SK-N-SH (cell line): ENCODE results near the gene HSD3B7. TPM values are rescaled to one million over a fixed set of nuclear protein-coding genes. Genes with fewer than 3 reads are reported as not detected.

Experiments used
- CTCF ChIA-PET: fragments of 300-600, 350-600 bp; formaldehyde crosslinking; extraction: SDS; loops from one replicate; lab custom pipeline; 2021; lab: Yijun Ruan, JAX
- POLR2A ChIA-PET: fragments of 350-600 bp; sonication (Branson Sonifier 250); formaldehyde crosslinking; extraction: SDS; loops from one replicate; lab custom pipeline; 2020; ENCODE audit warnings: antibody characterized with exemption, inconsistent platforms; lab: Yijun Ruan, JAX
- DNase-seq: peaks from one replicate; pipeline ENCODE4 v3.0.0; 2012
- H2AFZ ChIP-seq: fragments of 200-600 bp; sonication (generic); 2 replicates; pipeline ENCODE4 v1.8.1; 2016; ENCODE audit warnings: antibody characterized with exemption, mild to moderate bottlenecking, low read depth
- H3F3A ChIP-seq: fragments of 200-600 bp; sonication (generic); replicated peaks from 2 replicates; pipeline ENCODE3; 2016; ENCODE audit warnings: antibody characterized with exemption, mild to moderate bottlenecking; ENCODE audit not compliant: insufficient read depth
- H3K27ac ChIP-seq, 2 experiments: fragments of 200-500 bp in 1 of 2; fragments of 200-600 bp in 1 of 2; sonication (Bioruptor generic) in 1 of 2; sonication (generic), shearing (Covaris generic) in 1 of 2; 2 replicates each; pipeline versions ENCODE4 v1.5.1 to v1.6.1; 2014 to 2016; ENCODE audit warnings: low read depth in 2 of 2, inconsistent platforms in 1 of 2, low read length in 1 of 2, mild to moderate bottlenecking in 1 of 2, mixed read lengths in 1 of 2
- H3K27me3 ChIP-seq: fragments of 200-600 bp; sonication (generic), shearing (Covaris generic); 2 replicates; pipeline ENCODE4 v1.6.1; 2016; ENCODE audit warnings: mixed run types; ENCODE audit not compliant: insufficient read depth
- H3K36me3 ChIP-seq, 2 experiments: fragments of 200-500 bp in 1 of 2; fragments of 200-600 bp in 1 of 2; sonication (Bioruptor generic) in 1 of 2; sonication (generic) in 1 of 2; replicated peaks in 1 of 2; 2 replicates each; pipeline versions ENCODE3 to v1.5.1; 2014 to 2016; ENCODE audit warnings: low read length in 1 of 2, mild to moderate bottlenecking in 1 of 2; ENCODE audit not compliant: insufficient read depth in 2 of 2, control insufficient read depth in 1 of 2
- H3K4me1 ChIP-seq, 2 experiments: fragments of 200-500 bp in 1 of 2; fragments of 200-600 bp in 1 of 2; sonication (Bioruptor generic) in 1 of 2; sonication (generic), shearing (Covaris generic) in 1 of 2; 2 replicates each; pipeline versions ENCODE4 v1.5.1 to v1.6.1; 2014 to 2016; ENCODE audit warnings: low read depth in 1 of 2, low read length in 1 of 2, mixed run types in 1 of 2; ENCODE audit not compliant: insufficient read depth in 2 of 2, control insufficient read depth in 1 of 2
- H3K4me2 ChIP-seq: fragments of 200-600 bp; sonication (generic), shearing (Covaris generic); 2 replicates; pipeline ENCODE4 v1.6.1; 2017; ENCODE audit warnings: mixed run types
- H3K4me3 ChIP-seq, 2 experiments: fragments of 200-500 bp in 1 of 2; fragments of 200-600 bp in 1 of 2; sonication (Bioruptor generic) in 1 of 2; sonication (generic), shearing (Covaris generic) in 1 of 2; 2 replicates each; pipeline versions ENCODE4 v1.5.1 to v1.8.1; 2014 to 2016; ENCODE audit warnings: low read depth in 2 of 2, inconsistent platforms in 1 of 2, low read length in 1 of 2, mild to moderate bottlenecking in 1 of 2, mixed read lengths in 1 of 2, moderate library complexity in 1 of 2
- H3K79me2 ChIP-seq: fragments of 200-600 bp; sonication (generic); 2 replicates; pipeline ENCODE4 v1.8.1; 2017; ENCODE audit warnings: mild to moderate bottlenecking; ENCODE audit not compliant: insufficient read depth
- H3K9ac ChIP-seq: fragments of 200-600 bp; sonication (generic); 2 replicates; pipeline ENCODE4 v1.6.1; 2017; ENCODE audit warnings: mixed run types
- H3K9me2 ChIP-seq: fragments of 200-600 bp; sonication (generic); 2 replicates; pipeline ENCODE4 v1.6.1; 2017; ENCODE audit warnings: mixed run types
- H3K9me3 ChIP-seq: fragments of 200-600 bp; sonication (generic); 2 replicates; pipeline ENCODE4 v1.6.1; 2017; ENCODE audit warnings: mixed run types, mild to moderate bottlenecking, moderate library complexity
- H4K20me1 ChIP-seq: fragments of 200-600 bp; sonication (generic); 2 replicates; pipeline ENCODE4 v1.6.1; 2017; ENCODE audit warnings: mild to moderate bottlenecking, mixed run types; ENCODE audit not compliant: insufficient read depth
- GABPA ChIP-seq: IDR thresholded peaks from 2 replicates; pipeline ENCODE4 v1.4.0; 2012; ENCODE audit warnings: low read depth, mild to moderate bottlenecking
- NRF1 ChIP-seq: IDR thresholded peaks from 2 replicates; pipeline ENCODE4 v1.6.1; 2012; ENCODE audit warnings: low read depth, mild to moderate bottlenecking, low read length
- RAD21 ChIP-seq: IDR thresholded peaks from 2 replicates; pipeline ENCODE4 v1.6.1; 2012; ENCODE audit warnings: mild to moderate bottlenecking, low read length
- RFX5 ChIP-seq: IDR thresholded peaks from 2 replicates; pipeline ENCODE4 v1.6.1; 2012; ENCODE audit warnings: mild to moderate bottlenecking, improper control_type of control experiment, low read length
- SIN3A ChIP-seq: IDR thresholded peaks from 2 replicates; pipeline ENCODE4 v1.6.1; 2012; ENCODE audit warnings: low read depth, mild to moderate bottlenecking, low read length, moderate library complexity, borderline replicate concordance
- ZBTB33 ChIP-seq: IDR thresholded peaks from 2 replicates; pipeline ENCODE4 v1.4.0; 2012; ENCODE audit warnings: low read depth, borderline replicate concordance
- WGBS: methylation state at CpG from one replicate; pipeline ENCODE4 v1.1.6; 2017; ENCODE audit warnings: low lambda C conversion rate; 5-methylcytosine and 5-hydroxymethylcytosine counted together
- polyA plus RNA-seq, 3 experiments: library from polyadenylated mRNA; depleted of rRNA; stranded (reverse); fragments of >200 nt; gene quantifications; 2 replicates each; pipeline ENCODE4 v1.2.3, GENCODE V29; 2012
- TF ChIP-seq, protein P1 (sequence below): fragments of 200-600 bp; sonication (generic); IDR thresholded peaks from 2 replicates; pipeline ENCODE4 v1.6.1; 2017; ENCODE audit warnings: antibody characterized with exemption, mild to moderate bottlenecking, moderate library complexity

The HSD3B7 gene
- polyA plus RNA-seq, 1 of the 3 experiments (the other 2 are of a cell fraction) = 12.2 TPM

GRCh38 chr16:30976486-30976885 is 8.5 kb upstream of the HSD3B7 start:
- no peak overlapping the region for H3K27ac ChIP-seq
- H3K79me2 ChIP-seq = no peaks in the 10 kb centered on the region
- 95% methylated on average over 4 of the region's 4 CpGs for WGBS
- ChIA-PET POLR2A (no interaction called here), CTCF (interaction anchor here (0.6 to 1.4 kb wide), 3 partner anchors 8 to 47 kb away, joined by 4 to 5 read pairs (median 4); no protein-coding TSS in a partner anchor)
- no peak for TF ChIP-seq GABPA
- TF ChIP-seq RFX5 = no peak
- TF ChIP-seq NRF1 = no peak
- H3K9me2 ChIP-seq = no peaks in the 10 kb centered on the region
- H3K4me3 ChIP-seq = no peak overlapping the region
- H3K36me3 ChIP-seq = peaks cover 29 to 38% of the 10 kb centered on the region in 2 experiments
- no peaks in the 10 kb centered on the region for H3F3A ChIP-seq
- no peak overlapping the region for H3K9ac ChIP-seq
- H3K4me1 ChIP-seq = no peaks in the 10 kb centered on the region
- no peaks in the 10 kb centered on the region for H3K9me3 ChIP-seq
- H2AFZ ChIP-seq = no peak overlapping the region
- H4K20me1 ChIP-seq = no peaks in the 10 kb centered on the region
- no peak for DNase-seq
- H3K4me2 ChIP-seq = no peak overlapping the region
- no peaks in the 10 kb centered on the region for H3K27me3 ChIP-seq

GRCh38 chr16:30977502-30977901 is 7.5 kb upstream of the HSD3B7 start:
- Histone ChIP-seq H3K9me2 (no peaks in the 10 kb centered on the region), H3K79me2 (no peaks in the 10 kb centered on the region), H3K36me3 (peaks cover 21 to 31% of the 10 kb centered on the region in 2 experiments), H3K27ac (no peak overlapping the region), H3F3A (peaks cover 5% of the 10 kb centered on the region), H3K4me1 (no peaks in the 10 kb centered on the region), H3K27me3 (no peaks in the 10 kb centered on the region), H3K9me3 (no peaks in the 10 kb centered on the region), H3K4me2 (no peak overlapping the region), H3K4me3 (no peak overlapping the region), H3K9ac (no peak overlapping the region), H4K20me1 (no peaks in the 10 kb centered on the region), H2AFZ (no peak overlapping the region)
- DNase-seq = peak; percentile 68
- TF ChIP-seq, protein P1, sequence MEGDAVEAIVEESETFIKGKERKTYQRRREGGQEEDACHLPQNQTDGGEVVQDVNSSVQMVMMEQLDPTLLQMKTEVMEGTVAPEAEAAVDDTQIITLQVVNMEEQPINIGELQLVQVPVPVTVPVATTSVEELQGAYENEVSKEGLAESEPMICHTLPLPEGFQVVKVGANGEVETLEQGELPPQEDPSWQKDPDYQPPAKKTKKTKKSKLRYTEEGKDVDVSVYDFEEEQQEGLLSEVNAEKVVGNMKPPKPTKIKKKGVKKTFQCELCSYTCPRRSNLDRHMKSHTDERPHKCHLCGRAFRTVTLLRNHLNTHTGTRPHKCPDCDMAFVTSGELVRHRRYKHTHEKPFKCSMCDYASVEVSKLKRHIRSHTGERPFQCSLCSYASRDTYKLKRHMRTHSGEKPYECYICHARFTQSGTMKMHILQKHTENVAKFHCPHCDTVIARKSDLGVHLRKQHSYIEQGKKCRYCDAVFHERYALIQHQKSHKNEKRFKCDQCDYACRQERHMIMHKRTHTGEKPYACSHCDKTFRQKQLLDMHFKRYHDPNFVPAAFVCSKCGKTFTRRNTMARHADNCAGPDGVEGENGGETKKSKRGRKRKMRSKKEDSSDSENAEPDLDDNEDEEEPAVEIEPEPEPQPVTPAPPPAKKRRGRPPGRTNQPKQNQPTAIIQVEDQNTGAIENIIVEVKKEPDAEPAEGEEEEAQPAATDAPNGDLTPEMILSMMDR = peak; percentile 54
- no peak for TF ChIP-seq SIN3A
- no peak for TF ChIP-seq RAD21
- TF ChIP-seq ZBTB33 = no peak
- CTCF ChIA-PET = interaction anchor here (0.5 to 1.4 kb wide), 8 partner anchors 8 to 313 kb away, joined by 3 to 5 read pairs (median 3); no protein-coding TSS in a partner anchor
- POLR2A ChIA-PET = no interaction called here
- 92% methylated on average over 14 of the region's 17 CpGs for WGBS
